ENCODE results near the gene TPM4.

- peak; percentile 78 for TF ChIP-seq CTCF (IDR thresholded peaks at IDR 0.05; ENCODE audit: low read depth, low read length, poor library complexity, severe bottlenecking)
- TF ChIP-seq EZH2phosphoT487 (IDR thresholded peaks at IDR 0.05; ENCODE audit: borderline replicate concordance, low read length): no peak
Observed at GRCh38 chr19:16117594-16118033, 41.3 kb downstream of the TPM4 start.
